Measurements from ENCODE around the gene LRRC23.
A peak's percentile ranks its signal among the peaks of the same experiment; 100 is the strongest.
"Not testable (repeated sequence)": the region's sequence is repeated elsewhere in the genome, so short reads cannot be mapped to it uniquely, and the experiment has no call there.

Gene LRRC23

GRCh38 chr12:6873094-6874014 lies 31.3 kb upstream of the LRRC23 start, which contains the start of gene SPSB2:
Gene SPSB2 (minus strand): TSS chr12:6873303. CDS start chr12:6872901, 402 bp downstream.
- DNase-seq: peak; percentile 87 to 90

GRCh38 chr12:6874015-6874368 lies 30.6 kb upstream of the LRRC23 start:
- not testable (repeated sequence) for DNase-seq

- not testable (repeated sequence) for DNase-seq
Measured at GRCh38 chr12:6879824-6880223, 24.8 kb upstream of the LRRC23 start.

GRCh38 chr12:6883252-6883651 lies 21.4 kb upstream of the LRRC23 start:
- no peak for DNase-seq

- no peak for DNase-seq
Measured at GRCh38 chr12:6883683-6884082, 20.9 kb upstream of the LRRC23 start.

- no peak for DNase-seq
Measured at GRCh38 chr12:6884539-6884938, 20.1 kb upstream of the LRRC23 start.

- not testable (repeated sequence) for DNase-seq
Measured at GRCh38 chr12:6886206-6886999, 18.2 kb upstream of the LRRC23 start.

GRCh38 chr12:6887460-6887859 lies 17.2 kb upstream of the LRRC23 start:
- no peak for DNase-seq

- no peak for DNase-seq
Measured at GRCh38 chr12:6888360-6888759, 16.3 kb upstream of the LRRC23 start.

GRCh38 chr12:6888794-6889193 lies 15.8 kb upstream of the LRRC23 start:
- not testable (repeated sequence) for DNase-seq

- not testable (repeated sequence) for DNase-seq
Measured at GRCh38 chr12:6889775-6890573, 14.6 kb upstream of the LRRC23 start.

- DNase-seq: peak; percentile 94 to 95
Measured at GRCh38 chr12:6890789-6891645, 13.6 kb upstream of the LRRC23 start.

GRCh38 chr12:6891646-6892001 lies 13.0 kb upstream of the LRRC23 start:
- DNase-seq: no peak

GRCh38 chr12:6892683-6893082 lies 11.9 kb upstream of the LRRC23 start:
- DNase-seq: not testable (repeated sequence)

GRCh38 chr12:6894321-6894720 lies 10.3 kb upstream of the LRRC23 start:
- no peak for DNase-seq

- DNase-seq: no peak
Measured at GRCh38 chr12:6896846-6897435, 7.7 kb upstream of the LRRC23 start.

- DNase-seq: no peak
Measured at GRCh38 chr12:6899427-6899826, 5.2 kb upstream of the LRRC23 start.

- peak; percentile 72 to 75 for DNase-seq
Measured at GRCh38 chr12:6899837-6900519, 4.6 kb upstream of the LRRC23 start.

- DNase-seq: no peak
Measured at GRCh38 chr12:6902448-6902847, 2.2 kb upstream of the LRRC23 start.

GRCh38 chr12:6903722-6904121 lies 900 bp upstream of the LRRC23 start:
- DNase-seq: no peak
